ENCODE results near the gene TRIM31.

Gene TRIM31

GRCh38 chr6:30075790-30076732 is 36.8 kb downstream of the TRIM31 start:
- DNase-seq (ENCODE audit: low spot score), result no peak

- no peak for DNase-seq (ENCODE audit: low spot score)
These were observed 37.6 kb downstream of the TRIM31 start, which contains the start of gene RNF39 for GRCh38 chr6:30075094-30075789. RNF39 (minus strand) TSS chr6:30075769; CDS start chr6:30075585, 184 bp downstream.

GRCh38 chr6:30074331-30075093 is 38.4 kb downstream of the TRIM31 start:
- DNase-seq (ENCODE audit: low spot score), result no peak

- DNase-seq (ENCODE audit: low spot score), result no peak
These were observed 39.2 kb downstream of the TRIM31 start for GRCh38 chr6:30073489-30074235.

GRCh38 chr6:30071858-30072257 is 41.0 kb downstream of the TRIM31 start:
- DNase-seq (ENCODE audit: low spot score), result no peak

- no peak for DNase-seq (ENCODE audit: low spot score)
These were observed 41.6 kb downstream of the TRIM31 start for GRCh38 chr6:30071081-30071818.

- DNase-seq (ENCODE audit: low spot score), result no peak
These were observed 45.3 kb downstream of the TRIM31 start for GRCh38 chr6:30067460-30068139.

- DNase-seq (ENCODE audit: low spot score), result peak; percentile 99
These were observed 46.1 kb downstream of the TRIM31 start, which contains the start of gene PPP1R11 for GRCh38 chr6:30066577-30067459. PPP1R11 (plus strand) TSS chr6:30067198; CDS start chr6:30067411, 213 bp downstream.

GRCh38 chr6:30066082-30066481 is 46.8 kb downstream of the TRIM31 start:
- no peak for DNase-seq (ENCODE audit: low spot score)

- DNase-seq (ENCODE audit: low spot score), result no peak
These were observed 49.6 kb downstream of the TRIM31 start for GRCh38 chr6:30063315-30063714.

GRCh38 chr6:30062471-30063178 is 50.3 kb downstream of the TRIM31 start:
- peak; percentile 25 for DNase-seq (ENCODE audit: low spot score)

GRCh38 chr6:30061858-30062458 is 50.9 kb downstream of the TRIM31 start:
- DNase-seq (ENCODE audit: low spot score), result no peak

GRCh38 chr6:30061092-30061857 is 51.6 kb downstream of the TRIM31 start, which contains the start of gene POLR1H:
POLR1H (plus strand) TSS chr6:30061265; CDS start chr6:30061525, 260 bp downstream.
- peak; percentile 93 for DNase-seq (ENCODE audit: low spot score)

GRCh38 chr6:30060606-30061091 is 52.2 kb downstream of the TRIM31 start:
- DNase-seq (ENCODE audit: low spot score), result no peak

- DNase-seq (ENCODE audit: low spot score), result no peak
These were observed 57.4 kb downstream of the TRIM31 start for GRCh38 chr6:30055513-30055912.

- no peak for DNase-seq (ENCODE audit: low spot score)
These were observed 59.2 kb downstream of the TRIM31 start for GRCh38 chr6:30053682-30054081.

All from CD4-positive, alpha-beta T cell treated with Interleukin-15 for 4 hours (primary cell).